Neural crest cell (in vitro differentiated cells): ENCODE results near the gene PLXNC1. TPM values are rescaled to one million over a fixed set of nuclear protein-coding genes. Genes with fewer than 3 reads are reported as not detected.

Source experiments
- DNase-seq: peaks from one replicate; pipeline ENCODE4 v3.0.0; 2021; ENCODE audit warnings: low read depth, mixed read lengths, low spot score
- H3K27ac Mint-ChIP-seq: one replicate; pipeline ENCODE4 v1.8.0; 2021; ENCODE audit warnings: mild to moderate bottlenecking, mixed read lengths; ENCODE audit not compliant: unreplicated experiment
- H3K27me3 Mint-ChIP-seq: 2 replicates; pipeline ENCODE4 v1.8.0; 2021; ENCODE audit warnings: low read depth, mild to moderate bottlenecking, mixed read lengths
- H3K36me3 Mint-ChIP-seq: 2 replicates; pipeline ENCODE4 v1.8.0; 2021; ENCODE audit warnings: low read depth, mild to moderate bottlenecking, mixed read lengths
- H3K4me1 Mint-ChIP-seq: 2 replicates; pipeline ENCODE4 v1.8.0; 2021; ENCODE audit warnings: mixed read lengths
- H3K4me3 Mint-ChIP-seq: one replicate; pipeline ENCODE4 v1.8.0; 2021; ENCODE audit warnings: mild to moderate bottlenecking, mixed read lengths
- H3K9me3 Mint-ChIP-seq: 2 replicates; pipeline ENCODE4 v1.8.0; 2021; ENCODE audit warnings: mixed read lengths
- CTCF ChIP-seq: fragments of 200-600 bp; sonication (generic); conservative IDR thresholded peaks from 2 replicates; pipeline ENCODE4 v1.5.0; 2021; ENCODE audit warnings: antibody characterized with exemption, mild to moderate bottlenecking
- total RNA-seq: library from RNA; stranded (reverse); gene quantifications from 2 replicates; pipeline ENCODE4 v1.2.1, GENCODE V29; 2021

PLXNC1 gene
- total RNA-seq, 1 donor from 2014 or later = 5.8 TPM

- Mint-ChIP-seq H3K9me3 (no peaks in the 10 kb centered on the region), H3K4me1 (peaks cover 44% of the 10 kb centered on the region), H3K36me3 (no peaks in the 10 kb centered on the region), H3K27ac (no peak overlapping the region), H3K4me3 (no peak overlapping the region), H3K27me3 (peaks cover 2% of the 10 kb centered on the region)
- no peak for DNase-seq
- TF ChIP-seq CTCF = no peak
Observed at GRCh38 chr12:94167071-94167755, 18.8 kb downstream of the PLXNC1 start.

GRCh38 chr12:94167756-94168416, 19.5 kb downstream of the PLXNC1 start:
- DNase-seq = no peak
- no peak overlapping the region for H3K27ac Mint-ChIP-seq
- no peaks in the 10 kb centered on the region for H3K36me3 Mint-ChIP-seq
- H3K9me3 Mint-ChIP-seq = no peaks in the 10 kb centered on the region
- no peak overlapping the region for H3K4me3 Mint-ChIP-seq
- no peaks in the 10 kb centered on the region for H3K27me3 Mint-ChIP-seq
- no peak for TF ChIP-seq CTCF
- H3K4me1 Mint-ChIP-seq = peaks cover 39% of the 10 kb centered on the region

- no peak overlapping the region for H3K4me3 Mint-ChIP-seq
- no peak for TF ChIP-seq CTCF
- H3K4me1 Mint-ChIP-seq = peaks cover 30% of the 10 kb centered on the region
- H3K27ac Mint-ChIP-seq = no peak overlapping the region
- H3K36me3 Mint-ChIP-seq = no peaks in the 10 kb centered on the region
- no peaks in the 10 kb centered on the region for H3K27me3 Mint-ChIP-seq
- no peaks in the 10 kb centered on the region for H3K9me3 Mint-ChIP-seq
- no peak for DNase-seq
Observed at GRCh38 chr12:94169495-94169894, 21.1 kb downstream of the PLXNC1 start.

GRCh38 chr12:94169966-94170689, 21.8 kb downstream of the PLXNC1 start:
- Mint-ChIP-seq H3K27me3 (no peaks in the 10 kb centered on the region), H3K4me3 (no peak overlapping the region), H3K27ac (no peak overlapping the region), H3K36me3 (no peaks in the 10 kb centered on the region), H3K9me3 (no peaks in the 10 kb centered on the region), H3K4me1 (peaks cover 24% of the 10 kb centered on the region)
- TF ChIP-seq CTCF = no peak
- no peak for DNase-seq

GRCh38 chr12:94170690-94171594, 22.6 kb downstream of the PLXNC1 start:
- H3K27me3 Mint-ChIP-seq = no peaks in the 10 kb centered on the region
- no peaks in the 10 kb centered on the region for H3K36me3 Mint-ChIP-seq
- TF ChIP-seq CTCF = no peak
- no peak overlapping the region for H3K4me3 Mint-ChIP-seq
- H3K9me3 Mint-ChIP-seq = no peaks in the 10 kb centered on the region
- no peak overlapping the region for H3K27ac Mint-ChIP-seq
- peaks cover 15% of the 10 kb centered on the region for H3K4me1 Mint-ChIP-seq
- no peak for DNase-seq
